GM21515 (cell line): Measurements from ENCODE around the gene FLNA.

Source experiments
- ATAC-seq: cut with Tn5 transposase; IDR thresholded peaks from one replicate; pipeline ENCODE4 v1.9.1; 2021; ENCODE audit not compliant: unreplicated experiment

FLNA gene

DNA sequence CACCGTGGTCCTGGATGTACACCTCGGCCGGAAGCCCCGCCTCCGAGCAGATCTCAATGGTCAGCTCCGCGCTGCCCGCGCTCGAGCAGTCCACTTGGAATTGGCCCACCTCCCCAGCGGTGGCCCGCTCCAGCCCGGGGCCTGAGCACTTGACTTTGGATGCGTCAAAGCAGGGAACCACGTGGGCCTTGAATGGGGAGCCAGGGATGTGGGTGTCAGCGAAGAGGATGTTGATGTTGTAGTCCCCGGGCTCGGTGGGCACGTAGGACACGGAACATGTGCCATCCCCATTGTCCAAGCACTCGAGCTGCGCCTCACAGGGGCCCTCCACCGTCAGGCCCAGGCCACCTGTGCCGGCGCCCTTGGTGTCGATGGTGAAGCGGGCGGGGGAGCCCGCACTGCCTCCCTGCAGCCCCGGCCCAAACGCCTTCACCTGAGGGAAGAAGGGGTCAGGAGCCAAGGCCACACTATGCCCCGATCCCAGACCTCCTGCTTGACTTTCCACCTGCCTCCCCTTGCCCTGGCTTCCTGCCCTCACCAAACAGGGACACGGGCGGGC, 14.2 kb downstream of the FLNA start:
- no peak for ATAC-seq

DNA sequence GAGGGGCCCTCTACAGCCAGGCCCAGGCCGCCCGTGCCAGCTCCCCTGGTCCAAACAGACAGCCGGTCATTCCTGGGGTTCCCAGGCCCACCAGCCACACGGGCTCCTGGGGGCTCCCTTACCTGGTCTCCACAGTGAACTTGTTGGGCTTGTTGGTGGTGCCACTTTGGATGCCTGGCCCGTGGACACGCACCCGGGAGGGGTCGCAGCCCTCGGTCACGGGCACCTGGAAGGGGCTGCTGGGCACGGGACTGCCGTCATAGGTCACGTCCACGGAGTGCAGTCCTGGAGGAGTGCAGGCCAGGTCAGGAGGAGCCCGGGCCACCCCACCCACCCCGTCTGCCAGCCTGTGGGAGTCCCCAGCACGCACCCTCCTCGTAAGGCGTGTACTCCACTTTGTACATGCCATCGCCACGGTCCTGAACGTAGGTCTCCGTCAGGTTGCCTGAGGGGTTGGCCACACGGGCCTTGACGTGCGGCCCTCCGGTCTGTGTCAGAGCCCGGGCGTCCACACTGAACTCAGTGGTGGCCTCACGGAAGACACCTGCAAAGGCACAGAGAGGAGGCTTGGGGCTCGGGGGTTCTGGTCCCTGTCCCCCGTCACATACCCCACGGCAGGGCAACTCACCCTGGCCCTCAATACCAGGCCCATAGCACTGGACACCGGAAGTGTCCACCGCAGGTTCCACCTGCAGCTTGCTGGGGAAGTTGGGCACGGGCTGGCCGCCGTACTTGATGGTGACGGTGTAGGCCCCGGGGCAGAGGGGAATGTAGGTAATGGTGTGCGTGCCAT, 14.9 kb downstream of the FLNA start:
- no peak for ATAC-seq

DNA sequence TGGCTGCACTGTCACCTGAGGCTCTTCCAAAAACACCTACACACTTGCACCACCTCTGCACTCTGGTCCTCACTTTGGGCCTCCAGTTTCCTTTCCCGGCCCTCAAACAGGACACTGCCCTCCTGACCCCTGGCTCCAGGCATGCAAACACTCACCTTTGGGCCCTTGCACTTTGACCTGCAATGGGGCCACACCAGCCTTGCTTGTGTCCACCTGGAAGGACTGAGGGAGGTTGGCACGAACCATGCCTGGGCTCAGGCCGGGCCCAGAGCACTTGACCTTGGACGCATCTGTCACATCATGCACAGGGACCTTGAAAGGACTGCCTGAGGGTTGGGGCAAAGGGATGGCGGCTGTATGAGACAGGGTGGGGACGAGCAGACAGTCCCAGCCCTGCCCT, 15.6 kb downstream of the FLNA start:
- no peak for ATAC-seq

DNA sequence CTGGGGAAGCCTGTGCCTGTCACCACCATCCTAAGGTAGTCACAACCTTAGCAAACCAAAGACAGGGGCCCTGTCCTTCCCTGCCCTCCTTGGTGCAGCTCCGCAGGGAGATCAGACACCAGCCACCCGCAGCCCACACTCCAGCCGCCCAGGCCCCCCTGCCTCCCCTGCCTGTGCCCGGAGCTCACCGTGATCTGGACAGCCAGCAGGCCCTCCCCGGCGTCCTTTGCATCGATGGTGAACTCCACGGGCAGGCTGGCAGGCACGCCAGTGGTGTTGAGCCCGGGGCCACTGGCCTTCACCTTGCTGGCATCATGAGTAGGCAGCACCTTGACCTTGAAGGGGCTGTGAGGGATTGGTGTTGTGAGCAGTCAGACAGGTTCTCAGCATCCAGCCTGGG, 16.4 kb downstream of the FLNA start:
- no peak for ATAC-seq

DNA sequence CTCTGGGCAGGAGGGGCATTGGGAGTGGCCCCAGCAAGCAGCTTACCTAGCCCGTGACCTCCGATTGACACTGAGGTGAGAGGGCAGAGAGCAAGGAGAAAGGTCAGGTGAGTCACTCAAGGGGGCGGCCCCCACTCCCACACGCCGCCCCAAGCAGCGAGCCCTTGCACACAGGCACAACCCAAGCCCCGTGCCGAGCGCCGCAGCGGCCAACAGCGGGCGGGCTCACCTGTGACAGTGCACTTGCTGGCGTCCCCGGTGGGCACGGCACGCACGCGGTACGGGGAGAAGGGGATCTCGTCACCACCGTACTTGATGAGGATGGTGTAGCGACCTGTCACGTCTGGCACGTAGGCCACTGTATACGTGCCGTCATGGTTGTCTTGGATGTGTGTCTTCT, 17.2 kb downstream of the FLNA start:
- no peak for ATAC-seq

DNA sequence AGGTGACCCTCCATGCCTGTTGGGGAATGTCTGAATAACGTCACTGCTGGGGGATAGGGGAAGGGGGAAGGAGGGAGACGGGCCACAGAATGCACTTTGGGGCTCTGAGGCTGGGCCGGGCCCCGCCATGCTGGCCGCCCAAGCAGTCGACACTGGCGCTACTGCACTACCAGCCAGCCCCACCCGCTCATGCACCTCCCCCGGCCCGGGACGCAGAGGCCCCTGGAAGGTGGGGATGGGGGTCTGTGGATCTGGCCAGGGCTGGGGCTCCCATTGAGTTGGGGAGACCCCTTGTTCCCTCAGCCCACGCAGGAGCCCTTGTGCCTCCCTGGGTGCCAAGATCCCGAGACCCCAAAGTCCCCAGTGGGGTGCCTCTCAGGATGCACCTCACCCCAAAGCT, 17.8 kb downstream of the FLNA start:
- ATAC-seq = no peak

DNA sequence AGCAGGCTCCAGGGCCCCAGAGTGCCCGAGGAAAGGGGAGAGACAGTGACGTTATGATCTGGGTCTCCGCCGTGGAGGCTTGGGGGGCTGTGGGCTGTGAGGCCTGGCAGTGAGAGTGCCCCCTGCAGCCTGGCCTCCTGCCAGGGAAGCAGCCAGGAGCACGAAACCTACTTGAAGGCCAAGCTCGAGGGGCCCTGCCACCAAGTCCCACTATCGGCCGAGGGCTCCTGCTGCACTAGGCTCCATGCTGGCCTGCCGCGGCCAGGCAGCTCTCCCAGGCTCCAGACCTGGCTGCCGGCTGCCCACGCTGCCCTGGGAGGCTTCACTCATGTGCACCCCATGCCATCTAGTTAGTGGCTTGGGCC, 18.7 kb downstream of the FLNA start:
- no peak for ATAC-seq

DNA sequence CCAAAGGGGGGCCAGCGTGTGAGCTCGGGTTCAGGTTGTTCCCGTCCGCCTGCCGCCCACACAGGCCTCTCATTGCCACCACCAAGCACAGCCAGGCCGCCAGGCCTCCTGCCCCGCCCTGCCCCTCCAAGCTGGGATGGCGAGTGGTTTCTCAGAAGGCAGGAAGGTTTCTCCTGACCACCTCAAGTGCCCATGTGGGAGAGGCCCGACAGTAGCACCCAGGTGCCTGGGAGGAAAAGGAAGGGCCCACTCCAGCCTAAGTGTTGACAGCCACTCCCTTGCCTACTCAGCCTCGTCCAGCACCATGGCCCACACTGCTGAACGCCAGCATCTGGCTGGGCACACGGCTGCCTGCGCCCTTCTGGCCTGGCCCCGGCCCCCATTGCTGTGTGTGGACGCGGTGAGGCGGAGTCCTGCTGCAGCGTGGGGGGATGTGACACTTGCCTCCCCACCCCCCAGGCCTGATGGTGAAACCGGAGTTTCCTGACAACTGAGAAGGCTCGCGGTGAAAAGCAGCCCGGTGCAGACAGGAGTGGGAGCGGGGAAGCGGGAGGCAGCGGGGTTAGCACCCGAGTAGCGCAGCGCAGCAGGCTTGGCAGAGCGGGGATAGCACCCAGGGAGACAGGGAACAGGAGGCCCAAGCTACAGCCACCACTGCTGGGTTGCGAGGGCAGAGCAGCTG, 19.2 kb downstream of the FLNA start:
- no peak for ATAC-seq

DNA sequence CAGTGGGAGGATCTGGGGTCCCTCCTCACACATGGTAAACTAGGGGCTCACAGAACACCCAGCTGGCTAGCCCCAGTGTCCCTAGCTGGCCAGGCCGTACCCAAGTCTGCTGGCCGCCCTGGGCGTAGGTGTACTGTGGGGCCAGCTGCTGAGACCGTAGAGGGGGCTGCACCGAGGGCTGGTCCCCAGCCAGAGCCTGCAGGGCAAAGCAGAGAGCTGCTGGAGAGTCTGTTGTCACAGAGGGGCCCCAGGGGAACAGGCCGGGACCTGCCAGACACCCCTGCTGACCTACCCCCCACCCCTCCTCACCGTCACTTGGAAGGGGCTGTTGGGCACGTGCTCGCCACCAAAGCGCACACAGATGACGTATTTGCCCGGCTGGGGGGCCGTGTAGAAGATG, 19.9 kb downstream of the FLNA start:
- ATAC-seq = no peak

DNA sequence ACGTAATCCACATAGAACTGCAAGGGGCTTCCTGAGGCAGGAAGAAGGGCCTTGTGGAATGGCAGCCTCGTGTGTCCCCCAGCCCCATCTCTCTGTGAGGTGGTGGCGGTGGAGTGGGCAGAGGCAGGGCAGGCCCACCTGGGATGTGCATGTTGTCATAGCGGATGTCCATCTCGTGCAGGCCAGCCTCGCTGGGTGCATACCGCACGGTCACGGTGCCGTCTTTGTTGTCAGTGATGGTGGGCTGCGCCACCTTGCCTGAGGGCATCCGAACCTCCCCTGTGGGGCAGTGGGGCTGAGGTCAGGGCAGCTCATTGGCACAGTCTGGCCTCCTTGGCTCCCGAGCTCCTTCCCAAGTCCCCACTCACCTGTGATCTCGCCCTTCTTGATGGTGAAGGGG, 20.4 kb downstream of the FLNA start:
- ATAC-seq = no peak

DNA sequence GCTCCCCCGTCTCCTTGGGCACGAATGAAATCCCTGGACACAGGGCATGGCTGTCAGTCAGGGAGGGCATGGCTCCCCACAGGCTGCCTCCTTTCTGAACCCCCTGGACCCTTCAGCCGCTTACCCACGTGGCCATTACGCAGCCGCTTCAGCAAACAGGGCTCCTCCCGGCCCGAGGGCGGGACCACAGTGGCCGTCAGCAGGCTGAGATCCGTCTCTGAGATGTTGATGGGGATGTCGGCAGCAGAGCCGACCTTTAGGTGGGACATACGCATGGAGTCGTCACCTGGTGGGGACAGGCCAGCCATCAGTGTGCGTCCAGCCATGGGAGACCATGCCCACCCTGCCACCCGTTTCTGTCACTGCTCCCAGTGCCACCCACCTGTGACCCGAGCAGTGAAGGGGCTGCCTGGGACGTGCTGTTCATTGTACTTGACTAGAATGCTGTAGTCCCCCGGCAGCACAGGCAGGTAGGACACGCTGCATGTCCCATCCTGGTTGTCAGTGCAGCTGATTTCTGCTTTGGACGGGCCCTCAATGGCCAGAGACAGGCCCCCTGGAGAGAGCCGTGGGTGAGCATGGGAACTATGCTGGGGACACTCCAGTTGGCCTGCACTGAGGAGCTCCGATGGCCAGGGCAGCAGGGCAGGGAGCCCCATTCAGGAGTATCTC, 21.1 kb downstream of the FLNA start:
- ATAC-seq = no peak

DNA sequence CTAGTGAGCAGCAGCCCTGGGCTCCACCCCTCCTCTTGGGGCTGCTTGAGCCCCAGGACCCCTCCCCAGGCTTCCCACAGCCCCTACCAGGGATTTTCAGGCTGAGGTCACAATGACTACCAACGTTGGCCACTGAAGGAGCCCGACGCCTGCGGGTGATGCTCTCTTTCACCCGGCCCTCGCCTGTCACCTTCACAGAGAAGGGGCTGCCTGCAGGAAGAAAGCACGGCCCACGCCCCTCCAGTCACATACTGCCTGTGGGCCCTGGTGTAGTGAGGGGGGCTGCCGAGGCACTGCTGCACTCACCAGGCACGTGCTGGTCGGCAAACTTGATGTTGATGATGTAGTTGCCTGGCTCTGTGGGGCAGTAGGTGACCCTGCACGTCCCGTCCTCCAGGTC, 22.0 kb downstream of the FLNA start:
- ATAC-seq = no peak

DNA sequence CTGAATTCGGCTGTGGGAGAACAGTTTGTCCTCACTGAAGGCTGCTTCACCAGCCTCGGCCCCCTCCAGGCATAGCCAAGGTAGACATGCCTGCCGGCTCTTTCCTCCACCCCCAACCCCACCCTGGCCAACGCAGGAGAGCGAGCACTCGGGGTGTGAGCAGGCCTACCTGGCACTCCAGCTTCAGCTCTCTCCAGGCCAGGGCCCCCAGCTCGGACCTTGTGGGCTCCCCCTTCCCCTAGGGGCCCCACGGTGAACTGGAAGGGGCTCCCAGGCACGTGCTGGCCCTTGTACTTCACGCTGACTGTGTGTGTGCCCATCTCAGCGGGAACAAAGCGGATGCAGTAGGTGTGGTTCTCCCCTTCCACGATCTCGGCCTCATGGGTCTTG, 22.4 kb downstream of the FLNA start:
- no peak for ATAC-seq

DNA sequence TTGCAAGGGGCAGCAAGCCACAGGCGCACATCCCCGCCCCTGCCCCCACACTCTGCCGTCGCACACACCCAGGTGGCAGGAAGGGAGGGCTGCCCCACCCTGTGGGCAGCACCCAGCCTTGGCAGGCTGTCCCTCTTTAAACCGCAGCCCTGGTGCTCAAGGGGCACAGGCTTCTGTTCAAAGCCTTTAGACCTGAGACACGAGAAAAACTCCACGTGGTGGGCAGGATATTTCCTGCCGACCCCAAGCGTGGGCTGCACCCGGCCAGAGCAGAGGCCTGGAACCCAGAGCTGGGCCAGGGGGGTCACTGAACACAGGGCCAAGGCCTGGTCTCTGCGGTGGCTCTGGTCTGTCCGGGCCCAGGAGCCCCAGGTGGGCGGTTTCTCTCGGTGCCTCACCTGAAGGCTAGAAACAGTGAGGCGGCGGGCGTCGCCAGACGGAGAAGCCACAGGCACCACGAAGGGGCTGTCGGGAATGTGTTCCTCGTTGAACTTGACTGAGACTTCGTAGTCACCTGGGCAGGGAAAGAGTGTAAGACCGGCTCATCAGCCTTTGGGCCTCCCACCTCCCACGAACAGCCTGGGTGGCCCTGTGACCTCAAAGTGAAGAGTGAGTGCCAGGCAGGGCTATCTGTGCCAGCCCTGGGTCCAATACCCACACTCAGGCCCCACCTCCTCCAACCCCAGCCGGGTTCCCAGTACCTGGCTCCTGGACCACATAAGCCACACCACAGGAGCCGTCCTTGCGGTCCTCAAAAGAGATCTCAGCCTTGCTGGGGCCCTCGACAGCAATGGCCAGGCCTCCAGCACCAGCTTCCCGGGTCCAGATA, 23.0 kb downstream of the FLNA start:
- no peak for ATAC-seq

DNA sequence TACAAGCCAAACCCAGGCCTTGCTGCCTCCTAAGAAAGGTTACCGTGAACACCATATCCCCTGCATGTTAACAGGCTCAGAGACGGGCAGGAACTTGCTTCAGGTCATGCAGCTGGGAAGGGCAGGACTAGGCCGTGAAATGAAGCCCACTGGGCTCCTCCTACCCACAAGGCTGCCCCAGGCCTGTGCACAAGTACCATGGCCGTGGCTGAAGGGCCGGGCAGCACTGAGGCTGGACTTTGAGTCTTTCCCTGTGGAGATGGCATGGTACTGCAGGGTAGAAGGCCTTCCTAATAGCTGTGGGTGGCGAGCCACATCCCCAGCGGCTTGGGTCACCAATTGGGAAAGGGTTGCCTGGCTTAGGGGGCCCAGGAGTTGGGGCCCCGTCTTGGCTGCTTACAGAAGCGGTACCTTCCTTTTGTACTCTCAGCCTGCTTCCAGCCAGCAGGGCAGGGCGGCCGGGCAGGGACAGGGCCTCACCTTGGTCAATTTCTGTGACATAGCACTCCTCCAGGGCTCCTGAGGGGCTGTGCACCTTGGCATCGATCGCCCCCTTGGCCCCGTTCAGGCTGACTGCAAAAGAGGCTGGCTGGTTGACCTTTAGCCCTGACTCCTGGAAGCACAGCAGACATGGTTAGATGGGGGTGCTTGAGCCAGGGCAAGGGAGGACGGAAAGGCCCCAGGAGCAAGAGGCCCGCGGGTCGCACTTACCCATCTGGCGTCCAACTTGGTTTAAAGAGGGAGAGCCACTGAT, 23.8 kb downstream of the FLNA start:
- no peak for ATAC-seq

DNA sequence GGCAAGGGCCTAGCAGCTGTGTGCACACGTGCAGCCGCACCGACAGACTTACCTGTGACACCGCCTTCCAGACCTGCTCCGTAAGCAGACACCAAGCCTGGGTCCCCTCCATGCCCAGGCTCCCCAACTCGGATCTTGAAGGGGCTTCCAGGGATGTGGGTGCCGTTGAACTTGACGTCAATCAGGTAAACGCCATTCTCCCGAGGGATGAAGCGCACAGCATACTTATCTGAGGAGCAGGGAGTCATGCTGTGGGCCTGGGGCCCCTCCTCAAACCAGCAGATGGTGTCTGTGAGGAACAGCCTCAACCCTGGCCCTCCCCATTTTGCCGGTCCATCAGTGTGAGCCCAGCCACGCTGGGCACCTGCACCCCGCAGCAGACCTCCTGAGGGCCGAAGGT, 24.5 kb downstream of the FLNA start:
- no peak for ATAC-seq

DNA sequence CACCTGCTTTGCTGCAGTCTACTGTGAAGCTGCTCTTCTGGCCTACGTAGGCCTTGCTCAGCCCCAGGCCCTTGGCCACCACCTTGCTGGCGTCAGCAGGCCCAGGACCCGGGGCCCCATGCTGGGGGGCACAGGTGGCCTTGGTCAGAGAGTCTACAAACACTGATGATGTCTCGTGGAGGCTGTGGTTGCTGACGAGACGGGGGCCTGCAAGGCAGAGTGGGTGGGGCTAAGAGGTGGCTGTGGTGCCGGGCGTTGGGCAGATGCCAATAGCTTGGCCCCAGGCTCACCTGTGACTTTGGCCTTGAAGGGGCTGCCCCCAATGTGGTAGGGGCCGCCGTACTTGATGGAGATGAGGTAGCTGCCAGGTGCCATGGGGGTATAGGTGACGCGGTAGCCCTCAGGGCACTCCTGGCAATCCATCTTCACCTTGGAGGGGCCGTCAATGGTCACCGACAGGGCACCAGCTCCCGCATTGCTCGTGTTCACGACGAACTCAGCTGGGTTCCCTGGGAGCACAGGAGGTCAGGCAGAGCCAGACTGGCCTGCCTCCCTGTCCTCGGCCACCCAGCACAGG, 25.0 kb downstream of the FLNA start:
- ATAC-seq = no peak

DNA sequence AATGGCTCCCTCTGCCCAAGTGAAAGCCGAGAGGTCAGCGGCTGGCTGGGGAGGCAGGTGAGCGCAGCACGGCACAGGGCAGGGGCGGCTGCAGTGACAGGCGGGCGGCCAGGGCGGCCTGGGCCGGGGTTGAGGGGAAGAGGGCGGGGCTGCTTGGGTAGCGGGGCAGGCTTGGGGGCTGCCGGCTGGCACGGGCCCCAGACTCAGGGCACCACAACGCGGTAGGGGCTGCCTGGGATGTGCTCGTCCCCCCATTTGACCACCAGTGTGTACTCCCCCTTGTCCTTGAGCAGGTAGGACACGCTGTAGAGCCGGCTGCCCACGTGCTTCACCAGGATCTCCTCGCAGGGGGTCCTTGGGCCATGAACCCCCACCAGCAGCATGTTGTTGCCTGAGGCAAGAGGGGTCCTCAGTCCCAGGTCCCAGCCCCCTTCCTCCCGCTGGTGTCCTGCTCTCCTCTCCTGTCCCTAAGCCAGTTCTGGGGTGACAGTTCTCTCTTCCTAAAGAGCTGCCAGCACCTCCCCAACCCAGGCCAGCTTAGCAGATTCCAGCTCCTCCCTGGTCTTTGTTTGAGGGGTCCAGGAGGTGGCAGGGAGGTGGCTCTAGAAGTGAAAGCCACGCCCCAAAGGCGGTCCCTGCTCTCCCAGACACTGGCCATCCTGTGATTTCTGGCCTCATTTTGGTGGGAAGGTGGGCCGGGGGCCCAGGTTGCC, 25.6 kb downstream of the FLNA start:
- no peak for ATAC-seq

DNA sequence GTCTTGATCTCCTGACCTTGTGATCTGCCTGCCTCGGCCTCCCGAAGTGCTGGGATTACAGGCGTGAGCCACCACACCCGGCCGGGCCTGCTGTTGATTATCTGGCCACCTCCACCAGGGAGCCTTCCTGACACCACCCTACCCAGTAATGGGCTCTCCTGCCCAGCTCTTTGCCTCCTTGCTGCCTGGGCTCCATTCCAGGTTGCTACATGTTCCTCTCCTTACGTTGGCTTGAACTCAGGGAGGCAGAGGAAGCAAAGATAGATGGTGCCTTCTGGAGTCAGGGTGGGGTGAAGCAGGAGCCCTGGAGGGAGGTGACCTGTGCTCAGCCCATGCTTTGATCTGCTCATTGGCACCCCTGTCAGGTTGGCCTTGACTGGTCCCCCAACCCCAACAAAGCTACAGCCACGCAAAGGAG, 26.3 kb downstream of the FLNA start:
- no peak for ATAC-seq
